Measurements from ENCODE around the gene ABCC8. TPM values are rescaled to one million over a fixed set of nuclear protein-coding genes. Genes with fewer than 3 reads are reported as not detected.

ABCC8 gene
- total and polyA plus RNA-seq, 4 donors = 1.2 to 14.9 (median 3.1) TPM

DNA sequence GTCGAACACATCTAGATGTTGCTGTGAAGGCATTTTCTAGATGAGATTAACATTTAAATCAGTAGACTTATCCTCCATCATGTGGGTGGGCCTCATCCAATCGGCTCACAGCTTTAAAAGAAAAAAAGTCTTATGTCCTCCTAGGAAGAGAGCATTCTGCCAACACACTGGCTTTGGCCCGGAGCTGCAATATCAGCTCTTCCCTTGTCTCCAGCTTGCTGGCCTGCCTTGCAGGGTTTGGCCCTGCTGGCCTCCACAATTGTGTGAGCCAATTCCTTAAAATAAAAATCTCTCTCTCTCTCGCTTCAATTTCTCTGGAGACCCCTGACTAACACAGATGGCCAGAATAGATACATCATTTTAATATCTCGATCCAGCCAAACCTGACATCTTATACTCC lies 13.1 kb upstream of the ABCC8 start:
- ATAC-seq (ENCODE audit: insufficient read depth, low FRiP score) = no peak

DNA sequence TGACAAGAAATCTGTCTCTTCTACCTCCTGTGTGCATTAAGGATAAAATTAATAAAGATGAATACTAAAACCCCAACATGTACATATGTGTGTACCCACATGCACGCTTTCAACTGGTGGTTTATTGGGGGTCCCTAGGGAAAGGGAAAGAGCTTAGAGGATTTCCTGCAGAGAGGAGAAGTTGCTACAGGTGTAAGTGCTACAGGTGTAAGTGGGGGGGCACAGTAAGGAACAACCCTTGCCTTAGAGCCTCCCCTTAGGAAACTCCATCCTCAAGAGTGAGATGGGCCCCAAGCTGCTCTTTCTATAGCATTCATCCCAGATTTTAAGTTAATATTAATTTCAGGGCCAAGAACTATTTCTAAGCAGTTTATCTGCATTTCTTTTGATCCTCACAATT lies 11.9 kb upstream of the ABCC8 start:
- WGBS, 2 donors = 72 to 78% methylated on average over 1 of the region's 1 CpG
- DNase-seq = no peak
- H3K27ac ChIP-seq (ENCODE audit: low read depth in 1 of 2, low read length in 1 of 2) = no peak overlapping the region
- TF ChIP-seq, protein P1, sequence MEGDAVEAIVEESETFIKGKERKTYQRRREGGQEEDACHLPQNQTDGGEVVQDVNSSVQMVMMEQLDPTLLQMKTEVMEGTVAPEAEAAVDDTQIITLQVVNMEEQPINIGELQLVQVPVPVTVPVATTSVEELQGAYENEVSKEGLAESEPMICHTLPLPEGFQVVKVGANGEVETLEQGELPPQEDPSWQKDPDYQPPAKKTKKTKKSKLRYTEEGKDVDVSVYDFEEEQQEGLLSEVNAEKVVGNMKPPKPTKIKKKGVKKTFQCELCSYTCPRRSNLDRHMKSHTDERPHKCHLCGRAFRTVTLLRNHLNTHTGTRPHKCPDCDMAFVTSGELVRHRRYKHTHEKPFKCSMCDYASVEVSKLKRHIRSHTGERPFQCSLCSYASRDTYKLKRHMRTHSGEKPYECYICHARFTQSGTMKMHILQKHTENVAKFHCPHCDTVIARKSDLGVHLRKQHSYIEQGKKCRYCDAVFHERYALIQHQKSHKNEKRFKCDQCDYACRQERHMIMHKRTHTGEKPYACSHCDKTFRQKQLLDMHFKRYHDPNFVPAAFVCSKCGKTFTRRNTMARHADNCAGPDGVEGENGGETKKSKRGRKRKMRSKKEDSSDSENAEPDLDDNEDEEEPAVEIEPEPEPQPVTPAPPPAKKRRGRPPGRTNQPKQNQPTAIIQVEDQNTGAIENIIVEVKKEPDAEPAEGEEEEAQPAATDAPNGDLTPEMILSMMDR (IDR thresholded peaks at IDR 0.05; ENCODE audit: control extremely low read depth, extremely low read depth) = no peak
- H3K4me1 ChIP-seq (ENCODE audit: control insufficient read depth in 5 of 5, insufficient read depth in 5 of 5, low read length in 5 of 5) = no peaks in the 10 kb centered on the region
- H3K4me3 ChIP-seq = no peak overlapping the region
- ATAC-seq (ENCODE audit: insufficient read depth, low FRiP score) = no peak
- no peaks in the 10 kb centered on the region for H3K27me3 ChIP-seq (ENCODE audit: control insufficient read depth in 3 of 3, insufficient read depth in 3 of 3, low read length in 2 of 3)
- H3K9ac ChIP-seq (ENCODE audit: insufficient read depth in 1 of 2, low read length in 2 of 2) = no peak overlapping the region
- no peaks in the 10 kb centered on the region for H3K36me3 ChIP-seq (ENCODE audit: control insufficient read depth in 4 of 4, insufficient read depth in 4 of 4, low read length in 4 of 4)
- H3K9me3 ChIP-seq (ENCODE audit: control insufficient read depth in 4 of 4, insufficient read depth in 3 of 4, low read length in 3 of 4) = no peaks in the 10 kb centered on the region

More for the DNA sequence above, 13.1 kb upstream of the ABCC8 start:
- Histone ChIP-seq H3K9me3 (ENCODE audit: control insufficient read depth in 4 of 4, insufficient read depth in 3 of 4, low read length in 3 of 4) (no peaks in the 10 kb centered on the region), H3K4me3 (no peak overlapping the region), H3K36me3 (ENCODE audit: control insufficient read depth in 4 of 4, insufficient read depth in 4 of 4, low read length in 4 of 4) (no peaks in the 10 kb centered on the region), H3K9ac (ENCODE audit: insufficient read depth in 1 of 2, low read length in 2 of 2) (no peak overlapping the region), H3K27me3 (ENCODE audit: control insufficient read depth in 3 of 3, insufficient read depth in 3 of 3, low read length in 2 of 3) (no peaks in the 10 kb centered on the region), H3K27ac (ENCODE audit: low read depth in 1 of 2, low read length in 1 of 2) (no peak overlapping the region), H3K4me1 (ENCODE audit: control insufficient read depth in 5 of 5, insufficient read depth in 5 of 5, low read length in 5 of 5) (no peaks in the 10 kb centered on the region)
- 81 to 93% methylated on average over 5 of the region's 5 CpGs for WGBS, 2 donors
- TF ChIP-seq, protein P1 (IDR thresholded peaks at IDR 0.05; ENCODE audit: control extremely low read depth, extremely low read depth) = no peak
- DNase-seq = no peak

DNA sequence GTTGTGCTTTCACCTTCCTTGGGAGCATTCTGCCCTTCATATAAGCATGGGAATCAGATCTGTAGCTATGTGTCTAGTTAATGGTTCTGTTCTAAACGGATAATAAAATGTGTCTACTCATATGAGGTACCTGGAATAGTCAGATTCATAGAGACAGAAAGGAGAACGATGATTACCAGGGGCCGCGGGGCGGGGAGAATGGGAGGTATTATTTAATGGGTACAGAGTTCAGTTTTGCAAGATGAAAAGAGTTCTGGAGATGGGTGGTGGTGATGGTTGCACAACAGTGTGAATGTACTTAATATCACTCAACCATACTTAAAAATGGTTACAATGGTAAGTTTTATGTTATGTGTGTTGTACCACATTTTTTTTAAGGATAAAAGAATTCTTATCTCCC lies 10.0 kb upstream of the ABCC8 start:
- 85 to 89% methylated on average over 5 of the region's 5 CpGs for WGBS, 2 donors
- H3K9ac ChIP-seq (ENCODE audit: insufficient read depth in 1 of 2, low read length in 2 of 2) = no peak overlapping the region
- H3K4me1 ChIP-seq (ENCODE audit: control insufficient read depth in 5 of 5, insufficient read depth in 5 of 5, low read length in 5 of 5) = no peaks in the 10 kb centered on the region
- H3K27me3 ChIP-seq (ENCODE audit: control insufficient read depth in 3 of 3, insufficient read depth in 3 of 3, low read length in 2 of 3) = no peaks in the 10 kb centered on the region
- no peaks in the 10 kb centered on the region for H3K36me3 ChIP-seq (ENCODE audit: control insufficient read depth in 4 of 4, insufficient read depth in 4 of 4, low read length in 4 of 4)
- ATAC-seq (ENCODE audit: insufficient read depth, low FRiP score) = no peak
- peaks cover 0 to 2% (median 0%) of the 10 kb centered on the region in 4 donors for H3K9me3 ChIP-seq (ENCODE audit: control insufficient read depth in 4 of 4, insufficient read depth in 3 of 4, low read length in 3 of 4)
- no peak overlapping the region for H3K4me3 ChIP-seq
- no peak overlapping the region for H3K27ac ChIP-seq (ENCODE audit: low read depth in 1 of 2, low read length in 1 of 2)
- TF ChIP-seq, protein P1 (IDR thresholded peaks at IDR 0.05; ENCODE audit: control extremely low read depth, extremely low read depth) = no peak
- no peak for DNase-seq

DNA sequence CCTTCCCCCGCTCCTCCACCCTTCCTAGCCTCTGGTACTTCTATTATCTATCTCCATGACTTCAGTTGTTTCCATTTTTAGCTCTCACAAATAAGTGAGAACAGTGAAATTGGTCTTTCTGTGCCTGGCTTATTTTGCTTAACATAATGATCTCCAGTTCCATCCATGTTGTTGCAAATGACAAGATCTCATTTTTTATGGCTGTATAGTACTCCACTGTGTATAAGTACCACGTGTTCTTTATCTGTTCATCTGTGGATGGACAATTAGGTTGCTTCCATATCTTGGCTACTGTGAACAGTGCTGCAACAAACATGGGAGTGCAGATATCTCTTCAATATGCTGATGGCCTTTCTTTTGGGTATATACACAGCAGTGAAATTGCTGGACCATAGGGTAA lies 6.9 kb upstream of the ABCC8 start:
- Histone ChIP-seq H3K27me3 (ENCODE audit: control insufficient read depth in 3 of 3, insufficient read depth in 3 of 3, low read length in 2 of 3) (peaks cover 0 to 10% (median 8%) of the 10 kb centered on the region in 3 donors), H3K36me3 (ENCODE audit: control insufficient read depth in 4 of 4, insufficient read depth in 4 of 4, low read length in 4 of 4) (no peaks in the 10 kb centered on the region), H3K27ac (ENCODE audit: low read depth in 1 of 2, low read length in 1 of 2) (no peak overlapping the region), H3K9ac (ENCODE audit: insufficient read depth in 1 of 2, low read length in 2 of 2) (no peak overlapping the region), H3K4me1 (ENCODE audit: control insufficient read depth in 5 of 5, insufficient read depth in 5 of 5, low read length in 5 of 5) (no peaks in the 10 kb centered on the region), H3K4me3 (no peak overlapping the region), H3K9me3 (ENCODE audit: control insufficient read depth in 4 of 4, insufficient read depth in 3 of 4, low read length in 3 of 4) (peaks cover 0 to 2% (median 0%) of the 10 kb centered on the region in 4 donors)
- WGBS, 2 donors = 74 to 86% methylated on average over 2 of the region's 2 CpGs
- ATAC-seq (ENCODE audit: insufficient read depth, low FRiP score) (no peak), DNase-seq (no peak)
- TF ChIP-seq, protein P1 (IDR thresholded peaks at IDR 0.05; ENCODE audit: control extremely low read depth, extremely low read depth) = no peak

Data from lung (tissue), 12 donors.